Panc1 (cell line): Measurements from ENCODE around the gene ACSM6.

ENCODE experiments used
- POLR2AphosphoS5 ChIP-seq: IDR thresholded peaks from 2 replicates; pipeline ENCODE4 v1.6.1; 2012; ENCODE audit warnings: mild to moderate bottlenecking, low read depth, low read length, moderate library complexity
- SIN3A ChIP-seq: IDR thresholded peaks from 2 replicates; pipeline ENCODE4 v1.6.1; 2012; ENCODE audit warnings: low read depth, mild to moderate bottlenecking, low read length, moderate library complexity, borderline replicate concordance; ENCODE audit not compliant: insufficient read depth
- TCF7L2 ChIP-seq: IDR thresholded peaks from 2 replicates; pipeline ENCODE4 v1.6.1; 2011; ENCODE audit warnings: mild to moderate bottlenecking, low read depth, low read length, inconsistent platforms
- TF ChIP-seq, protein P1 (sequence below): fragments of 450-650 bp; IDR thresholded peaks from 2 replicates; pipeline ENCODE4 v1.5.1; 2017; ENCODE audit warnings: mild to moderate bottlenecking
- TF ChIP-seq, protein P2 (sequence below), 2 experiments: IDR thresholded peaks; 2 replicates each; pipeline ENCODE4 v1.6.1; 2011 to 2012; ENCODE audit warnings: low read depth in 2 of 2, control low read depth in 1 of 2, low read length in 1 of 2, mild to moderate bottlenecking in 1 of 2, moderate library complexity in 1 of 2; ENCODE audit not compliant: insufficient read depth in 1 of 2

DNA sequence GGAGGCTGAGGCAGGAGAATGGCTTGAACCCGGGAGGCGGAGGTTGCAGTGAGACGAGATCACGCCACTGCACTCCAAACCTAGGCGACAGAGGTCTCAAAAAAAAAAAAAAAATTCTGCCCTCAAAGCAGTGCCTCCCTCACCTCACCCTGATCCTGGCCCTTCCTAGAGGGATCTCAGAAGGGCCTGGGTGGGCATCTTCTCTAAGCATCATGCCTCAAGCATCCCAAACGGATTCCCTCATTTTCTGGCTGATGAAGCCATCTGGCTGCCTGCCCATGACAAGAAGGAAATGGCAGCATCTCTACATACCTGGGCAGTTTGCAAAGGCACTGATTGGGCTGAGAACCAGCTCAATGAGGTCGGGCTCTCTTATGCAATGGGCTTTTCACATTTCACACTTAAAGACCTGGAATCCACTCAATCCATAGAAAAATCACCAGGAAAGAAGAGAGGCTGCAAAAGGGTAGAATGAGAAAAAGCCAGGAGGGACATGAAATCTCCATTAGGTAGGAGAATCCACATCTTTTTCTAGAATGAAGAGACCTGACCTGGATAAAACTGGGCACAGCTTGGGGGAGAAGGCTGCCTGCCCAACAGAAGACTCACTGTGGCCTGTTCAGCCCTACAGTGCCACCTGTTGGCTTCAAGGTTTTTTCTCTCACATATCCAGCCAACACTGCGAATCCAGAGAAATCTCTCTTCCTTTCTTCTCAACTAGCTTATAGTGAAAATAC is 48.7 kb downstream of the ACSM6 start:
- TF ChIP-seq POLR2AphosphoS5 (no peak), SIN3A (no peak), TCF7L2 (no peak)
- TF ChIP-seq, protein P1, sequence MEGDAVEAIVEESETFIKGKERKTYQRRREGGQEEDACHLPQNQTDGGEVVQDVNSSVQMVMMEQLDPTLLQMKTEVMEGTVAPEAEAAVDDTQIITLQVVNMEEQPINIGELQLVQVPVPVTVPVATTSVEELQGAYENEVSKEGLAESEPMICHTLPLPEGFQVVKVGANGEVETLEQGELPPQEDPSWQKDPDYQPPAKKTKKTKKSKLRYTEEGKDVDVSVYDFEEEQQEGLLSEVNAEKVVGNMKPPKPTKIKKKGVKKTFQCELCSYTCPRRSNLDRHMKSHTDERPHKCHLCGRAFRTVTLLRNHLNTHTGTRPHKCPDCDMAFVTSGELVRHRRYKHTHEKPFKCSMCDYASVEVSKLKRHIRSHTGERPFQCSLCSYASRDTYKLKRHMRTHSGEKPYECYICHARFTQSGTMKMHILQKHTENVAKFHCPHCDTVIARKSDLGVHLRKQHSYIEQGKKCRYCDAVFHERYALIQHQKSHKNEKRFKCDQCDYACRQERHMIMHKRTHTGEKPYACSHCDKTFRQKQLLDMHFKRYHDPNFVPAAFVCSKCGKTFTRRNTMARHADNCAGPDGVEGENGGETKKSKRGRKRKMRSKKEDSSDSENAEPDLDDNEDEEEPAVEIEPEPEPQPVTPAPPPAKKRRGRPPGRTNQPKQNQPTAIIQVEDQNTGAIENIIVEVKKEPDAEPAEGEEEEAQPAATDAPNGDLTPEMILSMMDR = peak; percentile 90
- TF ChIP-seq, protein P2, sequence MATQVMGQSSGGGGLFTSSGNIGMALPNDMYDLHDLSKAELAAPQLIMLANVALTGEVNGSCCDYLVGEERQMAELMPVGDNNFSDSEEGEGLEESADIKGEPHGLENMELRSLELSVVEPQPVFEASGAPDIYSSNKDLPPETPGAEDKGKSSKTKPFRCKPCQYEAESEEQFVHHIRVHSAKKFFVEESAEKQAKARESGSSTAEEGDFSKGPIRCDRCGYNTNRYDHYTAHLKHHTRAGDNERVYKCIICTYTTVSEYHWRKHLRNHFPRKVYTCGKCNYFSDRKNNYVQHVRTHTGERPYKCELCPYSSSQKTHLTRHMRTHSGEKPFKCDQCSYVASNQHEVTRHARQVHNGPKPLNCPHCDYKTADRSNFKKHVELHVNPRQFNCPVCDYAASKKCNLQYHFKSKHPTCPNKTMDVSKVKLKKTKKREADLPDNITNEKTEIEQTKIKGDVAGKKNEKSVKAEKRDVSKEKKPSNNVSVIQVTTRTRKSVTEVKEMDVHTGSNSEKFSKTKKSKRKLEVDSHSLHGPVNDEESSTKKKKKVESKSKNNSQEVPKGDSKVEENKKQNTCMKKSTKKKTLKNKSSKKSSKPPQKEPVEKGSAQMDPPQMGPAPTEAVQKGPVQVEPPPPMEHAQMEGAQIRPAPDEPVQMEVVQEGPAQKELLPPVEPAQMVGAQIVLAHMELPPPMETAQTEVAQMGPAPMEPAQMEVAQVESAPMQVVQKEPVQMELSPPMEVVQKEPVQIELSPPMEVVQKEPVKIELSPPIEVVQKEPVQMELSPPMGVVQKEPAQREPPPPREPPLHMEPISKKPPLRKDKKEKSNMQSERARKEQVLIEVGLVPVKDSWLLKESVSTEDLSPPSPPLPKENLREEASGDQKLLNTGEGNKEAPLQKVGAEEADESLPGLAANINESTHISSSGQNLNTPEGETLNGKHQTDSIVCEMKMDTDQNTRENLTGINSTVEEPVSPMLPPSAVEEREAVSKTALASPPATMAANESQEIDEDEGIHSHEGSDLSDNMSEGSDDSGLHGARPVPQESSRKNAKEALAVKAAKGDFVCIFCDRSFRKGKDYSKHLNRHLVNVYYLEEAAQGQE (IDR thresholded peaks at IDR 0.05; ENCODE audit: insufficient read depth in 1 of 2, low read depth in 2 of 2, low read length in 1 of 2) = no peak
